GM12878 (cell line): ENCODE measurements around the gene PDZK1IP1.

Experiments used
- ASH2L ChIP-seq: fragments of 300-600, 200-600 bp; sonication (generic); IDR thresholded peaks from 2 replicates; pipeline ENCODE4 v1.6.1; 2017; ENCODE audit warnings: low read depth, mild to moderate bottlenecking, borderline replicate concordance
- CBX3 ChIP-seq: fragments of 200-600 bp; sonication (generic); IDR thresholded peaks from 2 replicates; pipeline ENCODE4 v1.6.1; 2016; ENCODE audit warnings: low read depth, borderline replicate concordance
- CEBPB ChIP-seq, 2 experiments: fragments of 150-350 bp in 1 of 2; IDR thresholded peaks; 2 replicates each; pipeline ENCODE4 v1.6.1; 2012 to 2014; ENCODE audit warnings: low read depth in 2 of 2, low read length in 2 of 2, borderline replicate concordance in 1 of 2, inconsistent platforms in 1 of 2
- POLR2AphosphoS5 ChIP-seq: IDR thresholded peaks from 2 replicates; pipeline ENCODE4 v1.6.1; 2011; ENCODE audit warnings: mild to moderate bottlenecking, low read length, inconsistent platforms
- ZSCAN29 ChIP-seq: fragments of 450-650 bp; IDR thresholded peaks from 2 replicates; pipeline ENCODE4 v1.6.1; 2017; ENCODE audit warnings: mild to moderate bottlenecking, moderate library complexity

DNA sequence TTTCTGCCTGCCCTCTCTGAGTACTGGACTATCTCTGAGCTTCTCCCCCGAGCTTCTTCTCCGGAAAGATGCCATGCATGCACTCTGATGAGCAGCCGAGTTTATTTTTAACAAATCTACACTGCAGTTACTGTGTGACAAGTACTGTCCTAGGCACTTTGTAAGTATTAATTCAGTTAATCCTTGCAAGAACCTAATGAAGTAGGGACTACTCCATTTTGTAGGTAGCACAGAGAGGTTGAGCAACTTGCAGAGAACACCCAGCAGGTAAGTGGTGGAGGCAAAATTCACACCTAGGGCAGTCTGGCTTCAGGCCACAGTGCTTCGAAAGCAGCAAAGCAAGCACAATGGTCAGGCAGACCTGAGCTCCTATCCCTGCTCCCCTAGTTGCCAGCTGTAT lies 46.0 kb upstream of the PDZK1IP1 start:
- TF ChIP-seq POLR2AphosphoS5 (no peak), ZSCAN29 (no peak), ASH2L (no peak), CBX3 (no peak), CEBPB (IDR thresholded peaks at IDR 0.05; ENCODE audit: borderline replicate concordance in 1 of 2, low read depth in 2 of 2, low read length in 2 of 2) (no peak)
